GM12801 (cell line): Measurements from ENCODE around the gene SPON2.

Experiments used
- TF ChIP-seq, protein P1 (sequence below): IDR thresholded peaks from one replicate; pipeline ENCODE4 v1.5.1; 2011; ENCODE audit warnings: control low read depth; ENCODE audit not compliant: insufficient read length; ENCODE audit errors: extremely low read depth

The SPON2 gene

DNA sequence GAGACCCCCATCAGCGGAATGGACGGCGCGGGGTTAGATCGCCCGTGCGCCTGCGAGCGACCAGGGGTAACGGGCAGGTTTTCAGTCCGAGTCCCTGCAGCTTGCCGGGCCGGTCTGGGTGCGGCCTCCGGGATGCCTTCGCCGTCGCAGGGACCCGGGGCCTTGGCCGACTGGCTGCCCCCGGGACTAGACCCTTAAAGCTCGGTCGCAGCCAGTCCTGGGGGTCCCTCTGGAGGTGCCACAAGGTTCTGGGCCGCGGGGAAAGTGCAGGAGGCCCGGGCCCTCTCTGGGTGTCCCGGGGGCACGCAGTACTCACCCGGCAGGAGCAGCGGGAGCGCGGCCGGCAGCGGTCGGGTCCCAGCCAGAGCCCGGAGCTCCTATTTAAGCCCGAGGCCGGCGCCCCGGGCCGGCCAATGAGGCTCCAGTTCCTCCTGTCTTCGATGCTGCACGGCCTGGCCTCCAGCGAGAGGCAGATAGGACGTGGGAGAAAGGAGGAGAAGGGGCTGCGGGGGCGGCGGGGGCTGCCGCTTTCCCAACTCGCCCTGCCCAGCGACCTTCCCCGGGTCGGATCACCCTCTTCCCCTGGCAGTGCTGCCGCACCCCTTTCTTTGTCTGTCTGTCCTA, at the start of gene SPON2:
SPON2 (minus strand) TSS at position 356 of the 624 bp plus-strand sequence.
- TF ChIP-seq, protein P1, sequence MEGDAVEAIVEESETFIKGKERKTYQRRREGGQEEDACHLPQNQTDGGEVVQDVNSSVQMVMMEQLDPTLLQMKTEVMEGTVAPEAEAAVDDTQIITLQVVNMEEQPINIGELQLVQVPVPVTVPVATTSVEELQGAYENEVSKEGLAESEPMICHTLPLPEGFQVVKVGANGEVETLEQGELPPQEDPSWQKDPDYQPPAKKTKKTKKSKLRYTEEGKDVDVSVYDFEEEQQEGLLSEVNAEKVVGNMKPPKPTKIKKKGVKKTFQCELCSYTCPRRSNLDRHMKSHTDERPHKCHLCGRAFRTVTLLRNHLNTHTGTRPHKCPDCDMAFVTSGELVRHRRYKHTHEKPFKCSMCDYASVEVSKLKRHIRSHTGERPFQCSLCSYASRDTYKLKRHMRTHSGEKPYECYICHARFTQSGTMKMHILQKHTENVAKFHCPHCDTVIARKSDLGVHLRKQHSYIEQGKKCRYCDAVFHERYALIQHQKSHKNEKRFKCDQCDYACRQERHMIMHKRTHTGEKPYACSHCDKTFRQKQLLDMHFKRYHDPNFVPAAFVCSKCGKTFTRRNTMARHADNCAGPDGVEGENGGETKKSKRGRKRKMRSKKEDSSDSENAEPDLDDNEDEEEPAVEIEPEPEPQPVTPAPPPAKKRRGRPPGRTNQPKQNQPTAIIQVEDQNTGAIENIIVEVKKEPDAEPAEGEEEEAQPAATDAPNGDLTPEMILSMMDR, result no peak

DNA sequence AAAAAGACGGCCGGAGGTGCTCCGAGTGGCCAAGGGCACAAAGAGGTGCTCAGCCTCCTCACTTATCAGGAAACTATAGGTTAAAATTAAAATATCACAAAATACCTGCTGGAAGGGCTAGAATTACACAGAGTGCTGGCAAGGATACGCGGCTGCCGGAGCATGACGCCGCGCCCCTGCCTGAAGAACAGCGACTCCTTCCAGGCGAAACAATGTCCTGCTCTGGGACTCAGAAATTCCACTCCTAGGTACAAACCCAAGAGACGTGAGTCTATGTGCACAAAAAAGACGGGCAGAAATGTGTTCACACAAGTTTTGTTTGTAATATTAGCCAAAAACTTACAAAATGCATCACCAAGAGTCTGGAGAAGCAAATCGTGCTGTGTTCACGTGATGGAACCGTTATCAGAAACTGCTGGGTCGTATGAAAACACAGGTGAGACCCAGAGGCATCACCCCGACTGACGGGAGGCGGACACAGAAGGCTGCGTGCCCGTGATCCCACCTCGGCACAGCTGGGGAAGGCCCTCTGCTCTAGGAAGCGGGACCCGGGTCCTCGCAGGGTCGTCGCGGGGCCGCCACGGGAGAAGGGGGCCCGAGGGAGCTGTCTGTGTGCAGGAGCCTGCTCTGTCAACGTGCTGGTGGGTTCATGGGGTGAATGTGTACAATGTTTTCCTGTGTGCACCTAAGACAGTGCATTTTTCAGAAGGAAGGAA, 48.9 kb upstream of the SPON2 start:
- TF ChIP-seq, protein P1, result no peak

DNA sequence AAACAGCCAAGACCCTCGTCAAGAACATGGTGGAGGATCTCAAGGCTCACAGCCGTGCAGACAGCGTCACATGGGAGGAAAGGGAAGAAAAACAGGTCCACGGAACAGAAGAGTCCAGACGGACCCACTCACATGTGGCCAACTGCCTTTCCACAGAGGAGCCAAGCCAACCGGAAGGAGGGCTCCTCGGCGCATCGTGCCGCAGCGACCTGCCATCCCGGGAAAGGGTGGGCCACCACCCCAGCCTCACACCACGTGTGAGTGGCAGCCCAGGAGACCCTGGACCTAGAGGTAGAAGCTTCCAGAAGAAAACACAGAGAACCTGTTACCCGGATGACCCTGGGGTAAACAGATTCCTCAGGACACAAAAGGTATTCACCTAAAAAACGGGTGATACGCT, 48.2 kb upstream of the SPON2 start:
- TF ChIP-seq, protein P1, result no peak

DNA sequence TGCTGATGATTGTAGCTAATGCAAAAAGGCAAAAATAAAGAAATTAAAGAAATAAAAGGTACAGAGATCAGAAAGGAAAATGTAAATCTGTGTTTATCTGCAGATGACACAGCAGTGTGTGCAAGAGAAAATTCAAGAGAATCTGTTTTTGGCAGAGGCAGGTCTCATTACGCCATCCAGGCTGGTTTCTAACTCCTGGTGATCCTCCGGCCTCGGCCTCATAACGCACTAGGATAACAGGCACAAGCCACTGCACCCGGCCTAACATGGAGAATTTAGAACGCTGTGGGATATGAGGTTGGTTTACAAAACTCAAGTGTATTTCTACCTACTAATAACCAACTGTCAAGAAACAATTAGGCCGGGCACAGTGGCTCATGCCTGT, 47.2 kb upstream of the SPON2 start:
- TF ChIP-seq, protein P1, result no peak

DNA sequence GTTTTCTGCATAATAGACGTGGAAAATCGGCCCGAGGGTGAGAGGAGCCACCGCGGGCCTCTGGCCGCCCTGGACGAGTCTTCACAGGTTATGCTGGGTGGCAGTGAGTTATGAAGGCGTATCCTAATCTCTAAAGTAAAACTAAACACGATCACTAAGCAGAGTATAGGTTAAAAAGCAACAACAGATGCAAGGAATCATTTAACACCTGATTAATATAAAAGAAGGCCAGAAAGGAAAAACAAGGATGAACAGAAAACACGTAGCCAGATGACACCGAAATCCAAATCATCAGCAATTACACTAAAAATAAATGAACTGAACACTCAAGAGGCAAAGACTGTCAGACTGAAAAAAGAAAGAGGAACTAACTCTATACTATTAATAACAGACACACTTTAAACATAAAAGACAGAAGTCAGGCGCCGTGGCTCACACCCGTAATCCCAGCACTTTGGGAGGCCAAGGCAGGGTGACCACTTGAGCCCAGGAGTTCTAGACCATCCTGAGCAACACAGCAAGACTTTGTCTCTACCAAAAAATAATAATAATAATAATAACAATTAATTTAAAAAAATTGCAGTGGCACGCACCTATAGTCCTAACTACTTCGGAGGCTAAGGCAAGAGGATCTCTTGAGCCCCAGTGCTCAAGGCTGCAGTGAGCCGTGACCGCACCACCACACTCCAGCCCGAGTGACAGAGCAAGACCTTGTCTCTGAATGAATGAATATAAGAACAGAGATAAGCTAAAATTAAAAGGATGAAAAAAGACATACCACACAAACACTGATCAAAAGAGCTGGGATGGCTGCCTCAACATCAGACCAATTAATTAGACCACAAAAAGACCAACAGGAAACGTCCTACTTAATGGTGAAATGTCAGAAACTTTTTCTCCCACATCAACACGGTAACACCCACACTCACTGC, 46.5 kb upstream of the SPON2 start:
- TF ChIP-seq, protein P1, result no peak

DNA sequence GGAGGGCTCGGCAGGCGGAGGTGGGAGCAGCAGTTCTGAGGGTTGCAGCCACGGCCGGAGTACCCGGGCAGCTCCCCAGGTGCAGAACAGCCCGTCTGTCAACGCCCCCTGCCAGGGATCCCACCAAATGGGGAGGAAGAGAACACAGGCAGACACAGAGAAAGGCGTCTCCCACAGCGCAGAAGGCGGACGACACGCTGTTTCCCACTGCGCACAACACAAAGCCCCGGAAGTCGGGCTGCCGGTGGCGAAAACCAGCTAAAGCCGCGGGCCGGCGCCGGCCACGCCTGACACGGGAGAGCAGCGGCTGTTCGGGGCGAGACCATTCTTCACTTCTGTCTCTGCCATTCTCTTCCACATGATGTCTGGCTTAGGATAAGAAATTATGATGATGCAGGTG, 45.0 kb upstream of the SPON2 start:
- TF ChIP-seq, protein P1, result no peak

DNA sequence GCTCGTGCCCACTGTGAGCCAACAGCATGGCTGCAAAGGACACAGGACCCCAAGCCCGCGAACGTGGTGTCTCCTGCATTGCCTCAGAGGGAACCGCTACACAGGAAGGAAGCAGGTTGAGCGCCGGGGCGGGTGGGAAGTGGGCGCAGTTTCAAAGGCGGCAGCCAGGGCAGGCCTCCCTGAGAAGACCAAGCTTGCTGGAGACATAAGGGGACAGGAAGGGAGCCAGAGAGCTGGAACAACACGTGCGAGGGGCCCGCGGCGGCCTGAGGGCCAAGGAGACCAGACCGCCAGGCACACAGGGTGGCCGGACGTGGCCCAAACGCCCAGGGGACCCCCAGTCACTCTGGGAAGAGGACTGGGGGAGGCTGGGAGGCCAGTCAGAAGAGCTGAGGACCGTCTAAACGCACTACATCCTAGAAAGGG, 44.5 kb upstream of the SPON2 start:
- TF ChIP-seq, protein P1, result no peak
